ENCODE results near the gene SPATS2L.

DNA sequence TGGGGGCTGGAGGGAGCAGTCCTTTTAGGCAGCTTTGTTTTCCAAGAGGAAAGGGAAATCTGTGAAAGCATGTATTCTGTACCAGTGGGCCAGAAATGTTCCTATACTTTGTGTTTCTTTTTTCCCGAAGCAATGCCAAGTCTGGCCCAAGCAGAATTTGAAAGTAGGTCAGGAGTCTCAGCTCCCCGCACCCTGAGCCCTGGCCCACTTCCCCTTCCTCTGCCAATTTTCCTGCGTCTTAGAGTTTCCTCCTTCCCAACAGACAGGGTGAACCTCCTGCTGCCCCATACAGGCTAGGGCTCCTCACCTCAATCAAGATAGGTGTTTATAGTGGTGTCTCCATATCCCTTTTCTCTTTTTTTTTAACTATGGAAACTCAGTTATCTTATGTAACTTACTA lies 138.0 kb downstream of the SPATS2L start:
- TF ChIP-seq, protein P1, sequence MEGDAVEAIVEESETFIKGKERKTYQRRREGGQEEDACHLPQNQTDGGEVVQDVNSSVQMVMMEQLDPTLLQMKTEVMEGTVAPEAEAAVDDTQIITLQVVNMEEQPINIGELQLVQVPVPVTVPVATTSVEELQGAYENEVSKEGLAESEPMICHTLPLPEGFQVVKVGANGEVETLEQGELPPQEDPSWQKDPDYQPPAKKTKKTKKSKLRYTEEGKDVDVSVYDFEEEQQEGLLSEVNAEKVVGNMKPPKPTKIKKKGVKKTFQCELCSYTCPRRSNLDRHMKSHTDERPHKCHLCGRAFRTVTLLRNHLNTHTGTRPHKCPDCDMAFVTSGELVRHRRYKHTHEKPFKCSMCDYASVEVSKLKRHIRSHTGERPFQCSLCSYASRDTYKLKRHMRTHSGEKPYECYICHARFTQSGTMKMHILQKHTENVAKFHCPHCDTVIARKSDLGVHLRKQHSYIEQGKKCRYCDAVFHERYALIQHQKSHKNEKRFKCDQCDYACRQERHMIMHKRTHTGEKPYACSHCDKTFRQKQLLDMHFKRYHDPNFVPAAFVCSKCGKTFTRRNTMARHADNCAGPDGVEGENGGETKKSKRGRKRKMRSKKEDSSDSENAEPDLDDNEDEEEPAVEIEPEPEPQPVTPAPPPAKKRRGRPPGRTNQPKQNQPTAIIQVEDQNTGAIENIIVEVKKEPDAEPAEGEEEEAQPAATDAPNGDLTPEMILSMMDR (IDR thresholded peaks at IDR 0.05) = no peak
- no peak for TF ChIP-seq EZH2 (IDR thresholded peaks at IDR 0.05; ENCODE audit: borderline replicate concordance, insufficient read depth, low read depth, low read length, poor library complexity, severe bottlenecking)
